ENCODE data around the gene CSRNP3.
A peak's percentile ranks its signal among the peaks of the same experiment; 100 is the strongest.

The CSRNP3 gene

GRCh38 chr2:165633431-165633830 lies 163.9 kb downstream of the CSRNP3 start:
- TF ChIP-seq CTCF (conservative IDR thresholded peaks at IDR 0.05; ENCODE audit: low read depth) = no peak
- POLR2A ChIA-PET (ENCODE audit: low non-redundant PET) = no interaction called here
- no peak for DNase-seq (ENCODE audit: low spot score)
- no peak overlapping the region for H3K27ac ChIP-seq
- CTCF ChIA-PET = no interaction called here

GRCh38 chr2:165634282-165634681 lies 164.8 kb downstream of the CSRNP3 start:
- DNase-seq (ENCODE audit: low spot score) = no peak
- H3K27ac ChIP-seq = no peak overlapping the region
- ChIA-PET POLR2A (ENCODE audit: low non-redundant PET) (no interaction called here), CTCF (interaction anchor here (0.5 kb wide), 1 partner anchor 178 kb away, joined by 5 read pairs; no protein-coding TSS in a partner anchor)
- no peak for TF ChIP-seq CTCF (conservative IDR thresholded peaks at IDR 0.05; ENCODE audit: low read depth)

GRCh38 chr2:165634855-165635254 lies 165.4 kb downstream of the CSRNP3 start:
- no peak for DNase-seq (ENCODE audit: low spot score)
- CTCF ChIA-PET = interaction anchor here (0.5 kb wide), 1 partner anchor 178 kb away, joined by 5 read pairs; no protein-coding TSS in a partner anchor
- H3K27ac ChIP-seq = no peak overlapping the region
- POLR2A ChIA-PET (ENCODE audit: low non-redundant PET) = no interaction called here
- TF ChIP-seq CTCF (conservative IDR thresholded peaks at IDR 0.05; ENCODE audit: low read depth) = no peak

GRCh38 chr2:165635532-165635931 lies 166.0 kb downstream of the CSRNP3 start:
- no peak overlapping the region for H3K27ac ChIP-seq
- ChIA-PET CTCF (no interaction called here), POLR2A (ENCODE audit: low non-redundant PET) (no interaction called here)

GRCh38 chr2:165636959-165637358 lies 167.5 kb downstream of the CSRNP3 start:
- CTCF ChIA-PET = no interaction called here
- POLR2A ChIA-PET (ENCODE audit: low non-redundant PET) = no interaction called here
- no peak overlapping the region for H3K27ac ChIP-seq
- no peak for TF ChIP-seq CTCF (conservative IDR thresholded peaks at IDR 0.05; ENCODE audit: low read depth)
- DNase-seq (ENCODE audit: low spot score) = peak; percentile 5

More at GRCh38 chr2:165635532-165635931, 166.0 kb downstream of the CSRNP3 start:
- peak; percentile 22 for DNase-seq (ENCODE audit: low spot score)
- no peak for TF ChIP-seq CTCF (conservative IDR thresholded peaks at IDR 0.05; ENCODE audit: low read depth)

GRCh38 chr2:165637396-165637795 lies 167.9 kb downstream of the CSRNP3 start:
- no peak overlapping the region for H3K27ac ChIP-seq
- POLR2A ChIA-PET (ENCODE audit: low non-redundant PET) = interaction anchor here (0.6 kb wide), 1 partner anchor 17 kb away, joined by 3 read pairs; no protein-coding TSS in a partner anchor

More at GRCh38 chr2:165637396-165637795, 167.9 kb downstream of the CSRNP3 start:
- DNase-seq (ENCODE audit: low spot score) = peak; percentile 4
- CTCF ChIA-PET = no interaction called here
- TF ChIP-seq CTCF (conservative IDR thresholded peaks at IDR 0.05; ENCODE audit: low read depth) = no peak

Measured in RWPE1 (cell line).